Ishikawa (cell line): ENCODE data around the gene NSMCE3.

Experiments used
- CEBPB ChIP-seq: IDR thresholded peaks from 2 replicates; pipeline ENCODE4 v1.6.1; 2012
- CREB1 ChIP-seq: IDR thresholded peaks from 2 replicates; pipeline ENCODE4 v1.6.1; 2012; ENCODE audit warnings: low read depth
- EGR1 ChIP-seq: IDR thresholded peaks from 2 replicates; pipeline ENCODE4 v1.6.1; 2012
- EP300 ChIP-seq: IDR thresholded peaks from 2 replicates; pipeline ENCODE4 v1.6.1; 2012; ENCODE audit warnings: borderline replicate concordance
- FOXM1 ChIP-seq: IDR thresholded peaks from 2 replicates; pipeline ENCODE4 v1.6.1; 2012; ENCODE audit warnings: low read depth, borderline replicate concordance
- NFIC ChIP-seq: IDR thresholded peaks from 2 replicates; pipeline ENCODE4 v1.6.1; 2012
- RAD21 ChIP-seq: IDR thresholded peaks from 2 replicates; pipeline ENCODE4 v1.6.1; 2012; ENCODE audit warnings: low read depth
- TAF1 ChIP-seq: IDR thresholded peaks from 2 replicates; pipeline ENCODE4 v1.6.1; 2012; ENCODE audit warnings: low read depth, mild to moderate bottlenecking
- TCF12 ChIP-seq: IDR thresholded peaks from 2 replicates; pipeline ENCODE4 v1.6.1; 2012; ENCODE audit warnings: low read depth
- TEAD4 ChIP-seq: IDR thresholded peaks from 2 replicates; pipeline ENCODE4 v1.6.1; 2012
- YY1 ChIP-seq: IDR thresholded peaks from 2 replicates; pipeline ENCODE4 v1.6.1; 2012; ENCODE audit warnings: low read depth
- ZBTB7A ChIP-seq: IDR thresholded peaks from 2 replicates; pipeline ENCODE4 v1.6.1; 2012; ENCODE audit warnings: low read depth
- TF ChIP-seq, protein P1 (sequence below): IDR thresholded peaks from 2 replicates; pipeline ENCODE4 v1.6.1; 2012
- TF ChIP-seq, protein P2 (sequence below): IDR thresholded peaks from 2 replicates; pipeline ENCODE4 v1.6.1; 2012
- TF ChIP-seq, protein P3 (sequence below): IDR thresholded peaks from 2 replicates; pipeline ENCODE4 v1.6.1; 2012; ENCODE audit warnings: low read depth, mild to moderate bottlenecking

The NSMCE3 gene

DNA sequence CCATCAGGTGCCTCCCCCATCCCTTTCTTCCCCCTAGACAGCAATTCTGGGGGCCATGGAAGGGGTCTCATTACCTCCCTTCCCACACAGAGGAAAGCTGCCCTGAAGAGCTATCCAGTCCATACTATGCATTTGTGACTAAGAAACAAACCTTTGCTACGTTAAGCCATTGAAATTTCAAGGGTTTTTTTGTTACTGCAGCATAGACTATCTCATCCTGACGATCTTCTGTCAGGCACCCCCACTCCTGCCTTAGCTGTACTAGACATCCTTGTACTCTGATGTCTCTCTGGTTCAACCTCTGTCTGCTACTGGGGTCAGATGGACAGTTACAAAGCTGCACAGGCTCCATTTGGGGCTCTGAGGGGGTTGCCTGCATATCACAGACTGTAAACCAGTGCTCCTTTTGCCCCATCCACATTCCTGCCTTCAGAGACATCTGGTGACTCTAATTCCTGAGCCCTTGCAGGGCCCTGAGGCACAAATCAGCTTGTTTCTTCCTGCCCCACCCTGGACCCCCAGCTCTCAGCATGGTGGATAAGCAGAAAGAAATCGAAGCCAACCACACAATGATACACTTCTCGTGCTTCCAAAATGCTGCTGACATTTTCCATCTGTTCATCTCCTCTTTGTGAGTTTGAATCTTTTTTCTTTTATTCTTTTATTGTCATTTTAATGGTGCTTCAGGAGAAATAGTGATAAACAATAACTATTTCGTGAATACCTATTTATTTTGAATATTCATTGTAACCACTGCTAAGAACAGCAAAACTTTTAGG lies 21.6 kb upstream of the NSMCE3 start:
- TF ChIP-seq, protein P1, sequence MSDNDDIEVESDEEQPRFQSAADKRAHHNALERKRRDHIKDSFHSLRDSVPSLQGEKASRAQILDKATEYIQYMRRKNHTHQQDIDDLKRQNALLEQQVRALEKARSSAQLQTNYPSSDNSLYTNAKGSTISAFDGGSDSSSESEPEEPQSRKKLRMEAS: no peak
- TF ChIP-seq CREB1 (no peak), NFIC (no peak), TEAD4 (no peak), FOXM1 (no peak), RAD21 (no peak), EP300 (no peak), TCF12 (no peak), ZBTB7A (no peak), TAF1 (no peak), YY1 (no peak)
- TF ChIP-seq, protein P2, sequence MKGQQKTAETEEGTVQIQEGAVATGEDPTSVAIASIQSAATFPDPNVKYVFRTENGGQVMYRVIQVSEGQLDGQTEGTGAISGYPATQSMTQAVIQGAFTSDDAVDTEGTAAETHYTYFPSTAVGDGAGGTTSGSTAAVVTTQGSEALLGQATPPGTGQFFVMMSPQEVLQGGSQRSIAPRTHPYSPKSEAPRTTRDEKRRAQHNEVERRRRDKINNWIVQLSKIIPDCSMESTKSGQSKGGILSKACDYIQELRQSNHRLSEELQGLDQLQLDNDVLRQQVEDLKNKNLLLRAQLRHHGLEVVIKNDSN: no peak
- TF ChIP-seq, protein P3, sequence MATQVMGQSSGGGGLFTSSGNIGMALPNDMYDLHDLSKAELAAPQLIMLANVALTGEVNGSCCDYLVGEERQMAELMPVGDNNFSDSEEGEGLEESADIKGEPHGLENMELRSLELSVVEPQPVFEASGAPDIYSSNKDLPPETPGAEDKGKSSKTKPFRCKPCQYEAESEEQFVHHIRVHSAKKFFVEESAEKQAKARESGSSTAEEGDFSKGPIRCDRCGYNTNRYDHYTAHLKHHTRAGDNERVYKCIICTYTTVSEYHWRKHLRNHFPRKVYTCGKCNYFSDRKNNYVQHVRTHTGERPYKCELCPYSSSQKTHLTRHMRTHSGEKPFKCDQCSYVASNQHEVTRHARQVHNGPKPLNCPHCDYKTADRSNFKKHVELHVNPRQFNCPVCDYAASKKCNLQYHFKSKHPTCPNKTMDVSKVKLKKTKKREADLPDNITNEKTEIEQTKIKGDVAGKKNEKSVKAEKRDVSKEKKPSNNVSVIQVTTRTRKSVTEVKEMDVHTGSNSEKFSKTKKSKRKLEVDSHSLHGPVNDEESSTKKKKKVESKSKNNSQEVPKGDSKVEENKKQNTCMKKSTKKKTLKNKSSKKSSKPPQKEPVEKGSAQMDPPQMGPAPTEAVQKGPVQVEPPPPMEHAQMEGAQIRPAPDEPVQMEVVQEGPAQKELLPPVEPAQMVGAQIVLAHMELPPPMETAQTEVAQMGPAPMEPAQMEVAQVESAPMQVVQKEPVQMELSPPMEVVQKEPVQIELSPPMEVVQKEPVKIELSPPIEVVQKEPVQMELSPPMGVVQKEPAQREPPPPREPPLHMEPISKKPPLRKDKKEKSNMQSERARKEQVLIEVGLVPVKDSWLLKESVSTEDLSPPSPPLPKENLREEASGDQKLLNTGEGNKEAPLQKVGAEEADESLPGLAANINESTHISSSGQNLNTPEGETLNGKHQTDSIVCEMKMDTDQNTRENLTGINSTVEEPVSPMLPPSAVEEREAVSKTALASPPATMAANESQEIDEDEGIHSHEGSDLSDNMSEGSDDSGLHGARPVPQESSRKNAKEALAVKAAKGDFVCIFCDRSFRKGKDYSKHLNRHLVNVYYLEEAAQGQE: no peak

DNA sequence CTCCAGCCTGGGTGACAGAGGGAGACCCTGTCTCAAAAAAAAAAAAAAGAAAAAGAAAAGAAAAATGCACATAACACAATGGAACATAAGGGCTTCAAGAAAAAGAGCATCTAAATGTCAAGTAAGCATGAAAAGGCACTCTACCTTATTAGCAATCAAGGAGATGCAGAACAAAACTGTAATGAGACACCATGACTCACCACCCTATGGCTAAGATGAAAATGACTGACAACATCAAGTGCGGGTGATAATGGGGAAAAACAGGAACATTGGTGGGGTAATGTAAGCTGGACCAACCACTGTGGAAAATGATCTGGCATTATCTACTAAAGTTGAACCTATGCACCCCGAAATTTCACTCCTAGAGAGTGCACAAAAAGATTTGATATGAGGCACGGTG lies 19.6 kb upstream of the NSMCE3 start:
- TF ChIP-seq, protein P2: no peak
- no peak for TF ChIP-seq RAD21
- TF ChIP-seq, protein P1: no peak
- TF ChIP-seq EP300: no peak
- no peak for TF ChIP-seq TEAD4
- no peak for TF ChIP-seq TCF12
- TF ChIP-seq TAF1: no peak
- no peak for TF ChIP-seq FOXM1

DNA sequence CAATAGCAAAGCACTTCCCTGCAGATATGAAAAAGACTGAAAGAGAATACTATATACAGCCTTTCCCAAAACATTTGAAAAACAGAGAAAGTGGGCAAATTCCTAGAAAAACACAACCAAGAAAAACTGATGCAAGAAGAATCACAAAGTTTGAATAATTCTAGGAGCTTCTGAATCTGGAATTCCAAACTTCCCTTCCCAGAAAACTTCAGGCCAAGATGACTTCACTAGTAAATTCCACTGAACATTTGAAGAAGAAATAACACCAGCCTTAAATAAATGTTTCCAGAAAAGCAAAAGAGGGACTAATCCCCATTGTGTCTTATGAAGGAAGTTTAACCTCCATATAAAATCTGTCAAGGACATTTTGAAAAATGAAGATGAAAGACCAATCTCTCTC lies 15.8 kb upstream of the NSMCE3 start:
- TF ChIP-seq, protein P1: no peak
- TF ChIP-seq EGR1: no peak
- no peak for TF ChIP-seq YY1
- no peak for TF ChIP-seq CREB1
- TF ChIP-seq RAD21: no peak
- TF ChIP-seq, protein P2: no peak
- TF ChIP-seq TCF12: no peak
- no peak for TF ChIP-seq EP300
- no peak for TF ChIP-seq TAF1
- TF ChIP-seq, protein P3: no peak
- TF ChIP-seq TEAD4: no peak
- TF ChIP-seq FOXM1: no peak

DNA sequence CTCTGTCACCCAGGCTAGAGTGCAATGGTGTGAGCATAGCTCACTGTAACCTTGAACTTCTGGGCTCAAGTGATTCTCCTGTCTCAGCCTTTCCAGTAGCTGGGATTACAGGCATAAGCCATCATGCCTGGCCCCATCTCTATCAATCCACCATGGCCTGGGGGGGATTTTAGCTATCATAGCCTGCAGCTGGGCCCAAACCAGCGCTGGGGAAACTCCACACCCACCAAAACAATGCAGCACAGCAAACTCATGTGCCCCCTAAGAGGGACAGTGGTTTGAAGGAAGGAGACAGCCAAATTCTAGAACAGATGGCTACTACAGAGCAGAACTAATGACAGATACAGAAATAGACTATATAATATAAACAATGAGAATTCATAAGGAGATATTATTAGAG lies 13.8 kb upstream of the NSMCE3 start:
- TF ChIP-seq RAD21 (no peak), FOXM1 (no peak), EP300 (no peak), TEAD4 (no peak), TCF12 (no peak), TAF1 (no peak), NFIC (no peak), ZBTB7A (no peak), EGR1 (no peak), YY1 (no peak), CEBPB (no peak), CREB1 (no peak)
- TF ChIP-seq, protein P2: no peak
- TF ChIP-seq, protein P3: no peak
- TF ChIP-seq, protein P1: no peak
